ENCODE data around the gene GRM4.
"Not testable (repeated sequence)": the region's sequence is repeated elsewhere in the genome, so short reads cannot be mapped to it uniquely, and the experiment has no call there.

The GRM4 gene

DNA sequence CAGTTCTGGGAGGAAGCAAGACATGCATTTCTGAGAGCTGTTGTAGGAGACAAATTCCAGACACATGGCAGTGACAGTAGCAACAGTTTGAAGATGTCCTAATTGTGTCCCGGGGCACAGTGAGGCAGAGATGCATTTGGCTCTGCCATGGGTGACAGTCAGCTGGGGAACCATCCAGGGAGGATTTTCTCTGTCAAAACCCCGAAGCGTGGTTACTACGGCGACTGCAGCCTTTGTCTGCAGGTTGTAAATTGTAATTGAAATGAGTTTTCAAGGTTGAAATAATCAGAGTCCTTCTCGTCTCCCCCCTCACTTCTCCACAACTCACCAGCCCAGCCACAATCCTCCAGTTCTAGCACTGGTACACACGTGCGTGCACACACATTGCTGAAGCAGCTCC is 100.1 kb downstream of the GRM4 start:
- Mint-ChIP-seq H3K27ac (no peak overlapping the region), H3K4me3 (no peak overlapping the region), H3K9me3 (no peaks in the 10 kb centered on the region), H3K4me1 (peaks cover 17% of the 10 kb centered on the region), H3K27me3 (peaks cover 12% of the 10 kb centered on the region)
- ATAC-seq (no peak), DNase-seq (no peak)

DNA sequence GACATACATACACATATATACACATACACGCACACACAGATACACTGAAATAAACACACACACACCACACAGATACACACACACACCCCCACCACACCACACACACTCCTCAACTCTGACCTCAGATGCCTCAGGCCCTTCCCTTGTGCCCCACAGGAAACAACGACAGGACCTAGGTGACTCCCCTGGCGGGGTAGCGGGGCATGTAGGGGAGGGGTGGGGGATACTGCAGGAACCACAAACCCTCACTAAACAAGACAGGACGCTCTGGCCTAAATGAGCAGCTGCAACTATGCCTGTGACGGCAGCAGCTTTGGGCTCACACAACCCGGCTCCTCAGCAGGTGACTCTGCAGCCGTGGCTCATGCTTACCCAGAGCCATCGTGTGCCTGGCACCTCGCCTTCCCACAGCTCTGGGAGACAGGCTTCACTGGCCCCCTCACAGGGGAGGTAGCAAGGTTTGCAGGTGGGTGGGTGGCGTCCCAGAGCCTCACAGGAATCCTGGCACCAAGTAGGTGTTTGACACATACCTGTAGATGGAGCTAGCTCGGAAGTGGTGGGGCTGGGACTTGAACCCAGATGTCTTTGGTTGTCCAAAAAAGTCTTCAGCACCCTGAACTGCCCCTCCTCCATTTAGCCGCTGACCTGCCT is 100.8 kb downstream of the GRM4 start:
- ATAC-seq, result peak; percentile 87
- Mint-ChIP-seq H3K27ac (no peak overlapping the region), H3K9me3 (no peaks in the 10 kb centered on the region), H3K27me3 (peaks cover 12% of the 10 kb centered on the region), H3K4me3 (no peak overlapping the region), H3K4me1 (peaks cover 17% of the 10 kb centered on the region)
- peak in 1 of 2 donors; percentile 27 for DNase-seq

DNA sequence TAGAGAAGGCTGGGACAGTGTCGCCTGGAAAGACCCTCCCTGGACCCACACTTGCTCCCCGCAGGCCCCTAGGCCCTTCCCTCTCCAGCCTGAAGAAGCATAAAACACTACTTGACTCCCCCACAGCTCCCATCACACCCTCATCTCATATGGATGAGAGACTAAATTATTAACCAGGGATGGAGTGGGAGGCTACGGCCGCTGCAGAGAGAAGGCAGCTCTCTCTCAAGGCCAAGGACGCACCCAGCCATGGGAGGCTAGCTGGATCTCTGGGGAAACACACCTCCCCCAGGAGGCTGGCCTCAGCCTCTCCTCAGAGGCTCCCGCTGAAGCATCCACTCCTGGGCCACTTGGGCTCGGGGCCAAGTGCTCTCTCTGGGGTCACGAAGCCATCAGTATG is 102.5 kb downstream of the GRM4 start:
- H3K9me3 Mint-ChIP-seq, result no peaks in the 10 kb centered on the region
- no peak overlapping the region for H3K4me3 Mint-ChIP-seq
- H3K27ac Mint-ChIP-seq, result no peak overlapping the region
- peaks cover 11% of the 10 kb centered on the region for H3K4me1 Mint-ChIP-seq
- DNase-seq, result no peak
- ATAC-seq, result no peak
- H3K27me3 Mint-ChIP-seq, result peaks cover 7% of the 10 kb centered on the region

DNA sequence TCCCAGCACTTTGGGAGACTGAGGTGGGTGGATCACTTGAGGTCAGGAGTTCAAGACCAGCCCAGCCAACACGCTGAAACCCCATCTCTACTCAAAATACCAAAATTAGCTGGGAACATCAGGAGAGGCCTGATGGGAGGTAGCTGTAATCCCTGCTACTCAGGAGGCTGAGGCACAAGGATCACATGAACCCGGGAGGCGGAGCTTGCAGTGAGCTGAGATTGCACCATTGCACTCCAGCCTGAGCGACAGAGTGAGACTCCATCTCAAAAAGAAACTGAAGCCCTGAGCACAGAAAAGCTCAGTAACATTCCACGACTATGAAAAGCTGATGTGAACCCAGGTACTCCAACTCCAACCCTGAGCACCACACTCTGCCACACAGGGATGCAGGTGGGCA is 103.9 kb downstream of the GRM4 start:
- not testable (repeated sequence) for H3K9me3 Mint-ChIP-seq, H3K4me3 Mint-ChIP-seq, DNase-seq, ATAC-seq, H3K27me3 Mint-ChIP-seq, H3K27ac Mint-ChIP-seq
- H3K4me1 Mint-ChIP-seq, result peaks cover 11% of the 10 kb centered on the region

DNA sequence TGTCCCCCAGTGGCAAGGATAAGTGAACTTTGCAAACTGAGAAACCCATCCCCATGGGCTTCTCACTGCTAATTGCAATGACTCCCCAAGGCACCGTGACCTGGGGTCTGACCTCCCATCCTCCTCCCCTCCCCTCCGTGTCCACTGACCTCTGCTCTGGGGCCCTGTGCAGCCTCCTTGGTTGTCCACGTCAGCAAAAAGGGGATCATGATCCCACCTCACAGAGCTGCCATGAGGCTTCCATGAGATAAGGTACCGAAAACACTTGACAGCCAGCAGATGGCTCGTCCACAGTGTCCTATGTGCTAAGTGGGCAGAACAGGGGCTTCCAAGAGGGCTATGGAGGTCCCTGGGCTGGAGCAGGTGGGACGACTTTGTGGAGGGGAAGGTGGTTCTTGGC is 104.5 kb downstream of the GRM4 start:
- Mint-ChIP-seq H3K4me1 (peaks cover 11% of the 10 kb centered on the region), H3K27ac (no peak overlapping the region), H3K27me3 (peaks cover 7% of the 10 kb centered on the region), H3K9me3 (no peaks in the 10 kb centered on the region), H3K4me3 (no peak overlapping the region)
- no peak for ATAC-seq
- no peak for DNase-seq

DNA sequence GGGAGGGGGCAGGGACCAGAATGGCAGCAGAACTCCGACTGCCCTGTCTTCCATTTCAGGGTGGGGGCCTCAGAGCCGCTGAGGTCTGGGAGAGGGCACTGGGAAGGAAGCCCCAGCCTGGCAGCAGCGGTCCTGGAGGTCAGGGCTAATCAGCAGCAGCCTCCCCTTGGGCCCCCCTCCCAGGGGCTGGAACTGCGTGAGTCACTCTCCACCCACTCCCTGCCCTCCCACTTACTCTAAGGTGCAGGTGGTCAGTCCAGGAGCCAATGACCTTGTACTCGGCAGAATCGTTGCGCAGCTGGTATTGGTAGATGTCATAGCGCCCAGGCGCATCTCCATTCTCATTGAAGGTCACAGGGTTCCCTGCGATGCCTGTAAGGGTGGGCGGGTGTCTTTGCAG is 105.9 kb downstream of the GRM4 start:
- Mint-ChIP-seq H3K4me1 (peaks cover 9% of the 10 kb centered on the region), H3K9me3 (no peaks in the 10 kb centered on the region), H3K27ac (no peak overlapping the region), H3K4me3 (no peak overlapping the region), H3K27me3 (no peaks in the 10 kb centered on the region)
- ATAC-seq (no peak), DNase-seq (no peak)

DNA sequence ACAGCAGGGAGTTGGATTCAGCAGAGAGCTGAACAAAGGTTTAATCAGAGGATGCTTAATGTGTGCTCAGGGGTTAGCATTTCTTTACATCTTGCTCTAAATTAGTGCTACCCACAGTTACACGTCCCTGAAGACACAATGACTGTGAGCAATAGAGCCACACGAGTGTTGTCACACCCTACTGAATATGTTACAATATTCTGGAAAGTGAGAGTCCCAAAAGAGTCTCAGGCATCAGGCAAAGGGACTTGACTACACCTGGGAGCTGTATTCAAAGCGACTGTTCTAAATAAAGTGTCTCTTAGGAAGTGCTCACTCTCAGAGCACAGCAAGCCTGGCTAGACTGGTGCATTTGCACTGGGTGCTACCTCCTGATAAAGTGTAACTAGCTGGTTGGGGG is 108.7 kb downstream of the GRM4 start:
- H3K27ac Mint-ChIP-seq, result no peak overlapping the region
- no peaks in the 10 kb centered on the region for H3K9me3 Mint-ChIP-seq
- ATAC-seq (no peak), DNase-seq (no peak)
- H3K4me3 Mint-ChIP-seq, result no peak overlapping the region
- no peaks in the 10 kb centered on the region for H3K27me3 Mint-ChIP-seq
- H3K4me1 Mint-ChIP-seq, result no peaks in the 10 kb centered on the region

DNA sequence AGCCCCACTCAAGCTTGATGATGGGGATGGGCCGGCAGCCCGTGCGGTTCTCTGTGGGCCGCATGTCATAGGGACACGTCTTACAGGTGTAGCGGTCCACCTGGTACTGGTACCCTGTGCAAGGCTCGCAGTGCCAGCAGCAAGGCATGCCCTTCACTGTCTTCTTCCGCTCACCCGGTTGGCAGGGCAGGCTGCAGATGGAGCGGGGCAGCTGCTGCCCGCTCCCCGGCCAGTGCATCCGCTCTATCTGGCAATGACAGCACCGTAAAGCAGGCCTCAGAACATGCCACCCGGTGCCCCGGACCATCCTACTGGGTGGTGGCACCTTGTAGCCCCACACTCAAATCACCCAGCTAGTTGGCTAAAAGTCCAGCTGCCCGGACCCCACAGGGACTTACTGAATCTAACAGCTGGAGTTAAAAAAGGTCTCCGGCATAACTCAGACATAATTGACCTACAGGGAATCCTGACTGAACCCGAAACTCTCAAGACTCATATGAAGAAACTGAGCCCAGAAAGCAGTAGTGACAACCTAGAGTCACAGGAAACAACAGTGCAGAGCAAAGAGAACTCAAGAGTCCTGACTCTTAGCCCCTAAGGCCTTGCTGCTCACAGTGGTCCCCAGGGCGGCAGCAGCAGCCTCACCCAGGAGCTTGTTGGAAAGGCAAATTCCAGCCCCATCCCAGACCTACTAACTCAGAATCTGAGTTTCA is 109.4 kb downstream of the GRM4 start:
- Mint-ChIP-seq H3K27ac (no peak overlapping the region), H3K4me3 (no peak overlapping the region), H3K4me1 (no peaks in the 10 kb centered on the region), H3K27me3 (no peaks in the 10 kb centered on the region), H3K9me3 (no peaks in the 10 kb centered on the region)
- DNase-seq, result no peak
- ATAC-seq, result peak; percentile 10

DNA sequence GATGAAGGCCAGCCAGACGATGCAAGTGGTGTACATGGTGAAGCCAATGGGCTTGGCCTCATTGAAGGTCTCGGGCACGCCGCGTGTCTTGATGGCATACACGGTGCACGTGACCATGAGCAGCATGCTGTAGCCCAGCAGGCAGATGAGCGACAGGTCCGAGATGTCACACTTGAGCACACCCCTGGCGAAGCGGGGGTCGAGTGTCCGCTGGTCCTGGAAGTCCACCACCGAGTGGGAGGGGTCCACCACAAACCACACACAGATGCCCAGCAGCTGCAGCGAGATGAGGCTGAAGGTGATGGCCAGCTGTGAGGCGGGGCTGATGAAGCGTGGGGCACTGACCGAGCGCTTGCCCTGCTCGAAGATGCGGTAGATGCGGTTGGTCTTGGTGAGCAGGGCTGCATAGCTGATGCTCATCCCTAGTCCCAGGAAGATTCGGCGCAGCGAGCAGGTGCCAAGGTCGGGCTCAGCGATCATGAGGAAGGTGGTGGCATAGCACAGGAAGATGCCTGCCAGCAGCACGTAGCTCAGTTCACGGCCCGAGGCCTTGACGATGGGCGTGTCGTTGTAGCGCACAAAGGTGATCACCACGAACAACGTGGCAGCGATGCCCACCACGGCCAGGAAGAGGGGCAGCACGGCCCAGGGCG is 110.1 kb downstream of the GRM4 start:
- Mint-ChIP-seq H3K4me1 (no peaks in the 10 kb centered on the region), H3K9me3 (no peaks in the 10 kb centered on the region), H3K27ac (no peak overlapping the region), H3K4me3 (no peak overlapping the region), H3K27me3 (no peaks in the 10 kb centered on the region)
- ATAC-seq, result no peak
- DNase-seq, result no peak

DNA sequence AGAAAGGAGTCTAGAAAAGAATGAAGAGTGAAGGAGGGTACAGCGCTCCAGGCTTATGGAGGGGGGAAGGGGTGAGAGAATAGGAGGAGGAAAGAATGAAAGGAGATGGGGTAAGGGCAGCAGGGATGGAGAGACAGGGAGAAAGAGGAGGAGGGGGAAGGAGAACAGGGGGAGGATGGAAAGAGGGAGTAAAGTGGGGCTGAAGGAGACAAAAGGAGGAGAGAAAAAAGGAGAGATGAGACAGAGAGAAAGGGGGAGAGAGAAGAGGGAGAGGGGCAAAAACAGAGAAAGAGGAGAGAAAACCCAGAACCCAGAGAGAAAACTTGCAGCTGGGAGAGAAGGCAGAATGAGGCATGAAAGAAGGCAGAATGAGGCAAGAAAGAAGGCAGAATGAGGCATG is 110.7 kb downstream of the GRM4 start:
- Mint-ChIP-seq H3K27ac (no peak overlapping the region), H3K4me3 (no peak overlapping the region), H3K4me1 (no peaks in the 10 kb centered on the region), H3K27me3 (no peaks in the 10 kb centered on the region), H3K9me3 (no peaks in the 10 kb centered on the region)
- ATAC-seq, result no peak
- no peak for DNase-seq

DNA sequence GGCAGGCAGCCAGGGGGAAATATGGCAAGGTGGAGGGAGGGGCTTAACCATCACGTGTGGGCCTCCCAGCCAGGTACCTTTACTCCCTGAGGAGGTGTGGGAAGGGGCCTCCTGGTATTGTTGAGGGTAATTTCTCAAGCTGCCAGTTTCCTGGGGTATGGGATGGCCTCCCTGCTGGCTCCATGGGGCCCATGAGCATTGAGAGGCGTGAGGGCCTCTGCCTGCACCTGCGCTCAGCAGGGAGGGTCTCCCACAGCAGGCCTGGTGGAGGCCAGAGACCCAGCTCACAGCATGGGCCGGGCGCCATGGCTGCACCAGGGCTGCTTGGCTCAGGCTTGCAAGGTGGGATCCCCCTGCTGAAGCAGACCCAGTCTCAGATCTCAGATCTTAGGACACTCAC is 113.0 kb downstream of the GRM4 start:
- H3K27me3 Mint-ChIP-seq, result no peaks in the 10 kb centered on the region
- no peak for DNase-seq
- no peak overlapping the region for H3K27ac Mint-ChIP-seq
- no peak for ATAC-seq
- no peaks in the 10 kb centered on the region for H3K4me1 Mint-ChIP-seq
- H3K4me3 Mint-ChIP-seq, result no peak overlapping the region
- H3K9me3 Mint-ChIP-seq, result no peaks in the 10 kb centered on the region

DNA sequence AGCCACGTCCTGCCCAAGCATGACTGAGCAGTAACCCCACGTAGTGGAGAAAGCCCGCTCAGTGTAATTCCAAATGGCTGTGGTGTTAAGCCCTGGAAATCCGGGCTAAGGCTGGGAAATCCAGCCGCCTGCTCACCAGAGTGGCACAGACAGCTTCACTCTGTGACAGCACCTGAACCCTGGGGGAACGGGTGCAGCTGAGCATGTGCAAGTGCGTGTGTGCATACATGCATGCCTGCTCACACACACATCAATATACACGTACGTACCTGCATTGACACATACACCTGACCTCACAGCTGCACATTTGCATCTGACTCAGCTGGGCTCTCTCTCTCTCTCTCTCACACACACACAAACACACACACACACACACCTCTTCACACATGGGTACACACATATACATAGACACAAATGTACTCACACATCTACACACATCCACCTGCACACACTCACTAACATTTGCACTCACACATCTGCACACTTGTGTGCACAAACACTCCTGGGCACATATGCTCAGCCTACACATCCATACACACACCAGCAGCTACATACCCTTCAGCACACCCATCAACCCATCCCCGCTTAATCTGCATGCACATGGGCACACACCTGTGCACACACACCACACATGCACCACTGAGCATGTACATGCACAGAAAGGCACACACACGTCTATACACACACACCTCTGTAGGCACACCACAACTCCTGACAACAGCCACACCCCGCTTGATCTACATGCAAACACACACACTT is 114.1 kb downstream of the GRM4 start:
- Mint-ChIP-seq H3K27ac (no peak overlapping the region), H3K4me1 (no peaks in the 10 kb centered on the region), H3K27me3 (no peaks in the 10 kb centered on the region), H3K4me3 (no peak overlapping the region), H3K9me3 (no peaks in the 10 kb centered on the region)
- ATAC-seq (no peak), DNase-seq (no peak)

DNA sequence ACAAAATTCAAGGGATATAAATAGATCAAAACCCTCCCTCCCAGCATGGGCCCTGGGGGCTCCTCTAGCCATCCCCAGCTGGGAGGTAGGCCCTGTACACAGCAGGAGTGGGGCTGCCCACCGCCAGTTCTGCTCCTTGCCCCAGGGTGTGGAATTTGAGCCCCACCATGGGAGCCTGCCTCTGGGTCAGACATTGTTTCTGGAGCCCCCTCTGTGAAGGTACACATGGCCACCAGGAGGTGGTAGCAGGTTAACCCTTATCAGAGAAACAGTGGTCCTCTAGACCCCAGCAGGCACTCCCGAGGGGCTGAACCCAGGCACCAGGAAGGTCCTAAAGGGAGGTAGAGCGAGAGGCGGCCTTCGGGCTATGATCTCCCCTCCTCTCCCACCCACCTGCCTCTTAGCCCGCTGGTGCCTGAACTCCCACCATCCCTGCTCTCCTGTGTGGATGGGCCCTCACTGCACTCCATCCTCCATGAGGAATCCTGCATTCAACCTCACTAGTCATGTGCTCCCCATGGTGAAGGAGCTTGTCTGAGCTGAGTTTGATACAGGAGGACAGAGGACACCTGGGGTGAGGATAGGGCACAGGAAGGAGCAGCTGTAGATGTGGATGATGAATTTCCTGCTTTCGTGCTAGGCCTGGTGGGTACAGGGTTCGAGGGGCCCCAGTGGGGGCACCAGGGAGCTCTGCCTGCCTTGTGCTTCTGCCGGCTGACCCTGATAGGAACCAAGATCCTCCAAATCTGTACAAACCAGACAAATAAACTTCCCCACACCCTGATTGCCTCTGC is 114.9 kb downstream of the GRM4 start:
- no peak for DNase-seq
- no peaks in the 10 kb centered on the region for H3K27me3 Mint-ChIP-seq
- no peak overlapping the region for H3K4me3 Mint-ChIP-seq
- no peaks in the 10 kb centered on the region for H3K9me3 Mint-ChIP-seq
- ATAC-seq, result no peak
- no peaks in the 10 kb centered on the region for H3K4me1 Mint-ChIP-seq
- H3K27ac Mint-ChIP-seq, result no peak overlapping the region

DNA sequence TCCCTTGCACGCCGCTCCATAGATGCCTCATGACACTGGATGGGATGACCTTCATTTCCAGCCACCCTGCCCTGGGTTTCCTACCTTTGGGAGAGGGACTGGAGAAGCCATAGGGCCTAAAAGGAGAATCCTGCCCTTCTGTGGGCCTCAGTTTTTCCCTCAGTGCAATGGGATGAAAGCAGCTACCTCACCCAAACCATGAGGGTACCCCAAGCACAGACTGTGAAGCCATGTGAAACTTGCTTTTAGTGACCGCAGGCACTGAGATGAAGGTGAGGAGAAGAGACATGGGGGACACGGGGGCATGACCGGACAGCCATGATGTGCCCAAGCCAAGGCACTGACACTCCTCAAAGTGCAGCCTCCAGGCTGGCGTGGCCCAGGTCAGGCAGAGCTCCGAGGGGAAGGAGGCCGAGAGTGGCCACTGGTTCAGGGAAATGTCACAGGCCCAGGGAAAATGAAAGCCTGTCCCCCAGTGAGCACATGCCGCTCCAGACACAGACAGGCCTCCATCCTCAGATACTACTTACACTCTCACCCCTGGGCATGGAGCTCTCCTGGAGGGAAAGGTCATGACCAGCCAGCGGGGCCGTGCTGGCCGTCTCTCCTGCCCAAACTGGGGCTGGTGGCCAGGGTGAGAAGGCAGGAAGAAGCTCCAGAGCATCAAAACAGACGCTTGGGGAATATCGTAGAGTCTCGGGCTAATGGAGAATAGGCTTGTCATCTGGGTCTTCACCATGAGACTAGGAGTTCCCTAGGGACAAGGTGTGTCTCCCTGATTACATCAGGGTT is 116.2 kb downstream of the GRM4 start:
- no peak overlapping the region for H3K4me3 Mint-ChIP-seq
- H3K27ac Mint-ChIP-seq, result no peak overlapping the region
- ATAC-seq (no peak), DNase-seq (no peak)
- H3K27me3 Mint-ChIP-seq, result no peaks in the 10 kb centered on the region
- no peaks in the 10 kb centered on the region for H3K9me3 Mint-ChIP-seq
- H3K4me1 Mint-ChIP-seq, result no peaks in the 10 kb centered on the region
